Spleen (tissue), 11 donors: Measurements from ENCODE around the gene ABCA7. TPM values are rescaled to one million over a fixed set of nuclear protein-coding genes. Genes with fewer than 3 reads are reported as not detected.

Source experiments
- DNase-seq: peaks from one replicate; pipeline ENCODE4 v3.0.0-alpha.2; 2020
- H3K27ac ChIP-seq, 8 donors: fragments of 200-600 bp; sonication (generic) in 7 of 8; 1 replicate in 4 of 8; 2 replicates in 4 of 8; pipeline versions ENCODE4 v1.5.0 to v1.8.0; 2016 to 2021; ENCODE audit warnings: inconsistent platforms in 4 of 8, mild to moderate bottlenecking in 4 of 8, moderate library complexity in 1 of 8
- H3K27me3 ChIP-seq, 7 donors: fragments of 200-600 bp; sonication (generic) in 6 of 7; replicated peaks in 1 of 7; 1 replicate in 4 of 7; 2 replicates in 3 of 7; pipeline versions ENCODE4 v1.5.0 to v1.8.0; 2016 to 2021; ENCODE audit warnings: inconsistent platforms in 3 of 7, mild to moderate bottlenecking in 1 of 7
- H3K36me3 ChIP-seq, 6 donors: fragments of 200-600 bp; sonication (generic) in 5 of 6; 1 replicate in 4 of 6; 2 replicates in 2 of 6; pipeline versions ENCODE4 v1.5.0 to v1.8.0; 2016 to 2021; ENCODE audit warnings: inconsistent platforms in 2 of 6
- H3K4me1 ChIP-seq, 6 donors: fragments of 200-600 bp; sonication (generic) in 5 of 6; 1 replicate in 3 of 6; 2 replicates in 3 of 6; pipeline versions ENCODE4 v1.5.0 to v1.8.0; 2016 to 2021; ENCODE audit warnings: inconsistent platforms in 3 of 6
- H3K4me3 ChIP-seq, 8 donors: fragments of 200-600 bp; sonication (generic) in 7 of 8; 1 replicate in 4 of 8; 2 replicates in 4 of 8; pipeline versions ENCODE4 v1.5.0 to v1.8.0; 2016 to 2021; ENCODE audit warnings: inconsistent platforms in 4 of 8, mild to moderate bottlenecking in 4 of 8, moderate library complexity in 2 of 8
- H3K9me3 ChIP-seq, 8 donors: fragments of 200-600 bp; sonication (generic) in 7 of 8; 1 replicate in 4 of 8; 2 replicates in 4 of 8; pipeline versions ENCODE4 v1.5.0 to v1.8.0; 2016 to 2021; ENCODE audit warnings: inconsistent platforms in 4 of 8
- CTCF ChIP-seq, 11 experiments: fragments of 200-600 bp in 7 of 11; fragments of 450-650 bp in 4 of 11; sonication (generic) in 4 of 11; IDR thresholded peaks in 8 of 11; conservative IDR thresholded peaks in 3 of 11; 1 replicate in 7 of 11; 2 replicates in 4 of 11; pipeline versions ENCODE4 v1.4.0 to v1.8.0; 2016 to 2021; ENCODE audit warnings: antibody characterized with exemption in 11 of 11, inconsistent platforms in 4 of 11, mild to moderate bottlenecking in 1 of 11
- POLR2A ChIP-seq, 3 donors: fragments of 450-650 bp; IDR thresholded peaks; one replicate each; pipeline ENCODE4 v1.5.1; 2017; ENCODE audit warnings: antibody characterized with exemption in 3 of 3, mild to moderate bottlenecking in 1 of 3
- POLR2AphosphoS5 ChIP-seq, 3 donors: sonication (generic); formaldehyde crosslinking; IDR thresholded peaks; one replicate each; pipeline ENCODE4 v1.5.1; 2017; ENCODE audit warnings: antibody characterized with exemption in 3 of 3
- WGBS, 5 donors: extraction: QIAGEN DNeasy Blood & Tissue Kit in 3 of 5; methylation state at CpG; one replicate each; pipeline versions ENCODE4 v1.1.5 to v1.1.7; 2013 to 2018; 5-methylcytosine and 5-hydroxymethylcytosine counted together
- intact Hi-C: fragments of 100-400 bp; cut with DNase I; formaldehyde crosslinking; loops from one replicate; pipeline ENCODE4 v1.15.0; 2023; ENCODE audit warnings: low total_unique reads
- polyA plus RNA-seq, 3 donors: library from polyadenylated mRNA; stranded (reverse); fragments of 200-250 nt; gene quantifications; one replicate each; pipeline ENCODE4 v1.2.1, GENCODE V29; 2013
- total RNA-seq, 7 donors: library from RNA; depleted of rRNA in 3 of 7; stranded (reverse); fragments of >200 nt in 3 of 7; fragmentation: NEBNext Ultra II Directional in 4 of 7; extraction: Animal tissue kit (Norgen Biotek cat#: 25700) in 4 of 7; gene quantifications; one replicate each; pipeline versions ENCODE4 v1.1.0 to v1.2.1, GENCODE V29; 2016 to 2021
- donor health status: healthy with polysubstance abuse.
- donor health status: DM: no; HTN: no; CAD: no; lungs with moderate emphysema.
- donor health status: DM: no; HTN: no; CAD: no.
- donor health status: Bipolar disorder and iron deficiency.
- donor health status: healthy.
- donor health status: DM: no; HTN: no; CAD: no.
- donor health status: DM: yes; HTN: yes; CAD: no.

Gene ABCA7
- total and polyA plus RNA-seq, 10 donors: 64.6 to 197 (median 102) TPM

DNA sequence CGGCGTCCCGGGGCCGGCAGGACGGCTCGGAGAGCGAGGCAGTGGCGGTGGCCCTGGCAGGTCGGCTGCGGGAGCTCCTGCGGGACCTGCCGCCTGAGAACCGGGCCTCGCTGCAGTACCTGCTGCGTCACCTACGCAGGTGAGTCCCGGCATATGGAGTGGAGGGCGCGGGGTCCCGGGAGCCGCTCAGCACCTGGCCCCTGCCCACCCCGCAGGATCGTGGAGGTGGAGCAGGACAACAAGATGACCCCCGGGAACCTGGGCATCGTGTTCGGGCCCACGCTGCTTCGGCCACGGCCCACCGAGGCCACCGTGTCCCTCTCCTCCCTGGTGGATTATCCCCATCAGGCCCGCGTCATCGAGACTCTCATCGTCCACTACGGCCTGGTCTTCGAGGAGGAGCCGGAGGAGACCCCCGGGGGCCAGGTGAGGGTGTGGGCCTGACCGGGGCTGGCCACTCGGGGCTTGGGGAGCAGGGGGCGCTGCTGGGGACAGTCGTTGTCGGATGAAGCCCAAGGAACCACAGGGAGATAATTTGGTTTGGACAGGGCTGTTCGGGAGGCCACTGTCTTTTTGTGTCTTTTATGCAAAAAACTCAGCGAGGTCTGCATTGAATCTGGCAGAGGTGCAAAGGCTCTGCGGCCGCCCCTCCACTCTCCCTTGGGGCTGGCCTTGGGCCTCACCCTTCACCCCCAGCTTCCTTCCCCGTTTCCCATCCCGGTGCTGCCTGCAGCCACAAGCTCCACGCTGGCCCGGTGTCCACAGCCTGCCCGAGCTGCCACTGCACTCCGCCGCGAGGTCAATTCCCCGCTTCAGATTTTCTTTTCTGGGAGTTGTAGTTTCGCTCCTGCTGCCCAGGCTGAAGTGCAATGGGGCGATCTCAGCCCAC lies 43.3 kb downstream of the ABCA7 start:
- Histone ChIP-seq H3K27ac (peak overlapping the region in 5 of 8 donors; percentile 20 to 97 (median 52)), H3K4me1 (peaks cover 23 to 100% (median 84%) of the 10 kb centered on the region in 6 donors), H3K4me3 (peak overlapping the region in 1 of 8 donors; percentile 37), H3K27me3 (no peaks in the 10 kb centered on the region), H3K36me3 (peaks cover 4 to 100% (median 85%) of the 10 kb centered on the region in 6 donors), H3K9me3 (no peaks in the 10 kb centered on the region)
- WGBS, 5 donors: 79 to 87% (median 81%) methylated on average over 46 to 59 of the region's 59 CpGs
- peak; percentile 83 for DNase-seq
- intact Hi-C loops: no loop called here
- TF ChIP-seq CTCF (IDR thresholded peaks at IDR 0.05 in 8 of 11, conservative IDR thresholded peaks at IDR 0.05 in 3 of 11) (no peak), POLR2AphosphoS5 (IDR thresholded peaks at IDR 0.05) (peak; percentile 49 to 78 (median 62))

- Histone ChIP-seq H3K4me3 (no peak overlapping the region), H3K36me3 (peaks cover 4 to 100% (median 88%) of the 10 kb centered on the region in 6 donors), H3K4me1 (peaks cover 34 to 100% (median 88%) of the 10 kb centered on the region in 6 donors), H3K9me3 (no peaks in the 10 kb centered on the region), H3K27ac (peak overlapping the region in 3 of 8 donors; percentile 20 to 97 (median 93)), H3K27me3 (no peaks in the 10 kb centered on the region)
- intact Hi-C loops: no loop called here
- 80 to 88% (median 83%) methylated on average over 29 to 43 of the region's 43 CpGs for WGBS, 5 donors
- TF ChIP-seq POLR2AphosphoS5 (IDR thresholded peaks at IDR 0.05) (peak; percentile 49 to 79 (median 53)), CTCF (IDR thresholded peaks at IDR 0.05 in 8 of 11, conservative IDR thresholded peaks at IDR 0.05 in 3 of 11) (no peak), POLR2A (IDR thresholded peaks at IDR 0.05) (no peak)
- DNase-seq: no peak
Observed at GRCh38 chr19:1084024-1084868, 44.3 kb downstream of the ABCA7 start.

GRCh38 chr19:1085053-1085658 lies 45.2 kb downstream of the ABCA7 start:
- Histone ChIP-seq H3K36me3 (peaks cover 4 to 100% (median 84%) of the 10 kb centered on the region in 6 donors), H3K27ac (peak overlapping the region in 3 of 8 donors; percentile 87 to 93 (median 91)), H3K9me3 (no peaks in the 10 kb centered on the region), H3K4me1 (peaks cover 37 to 100% (median 89%) of the 10 kb centered on the region in 6 donors), H3K4me3 (no peak overlapping the region), H3K27me3 (no peaks in the 10 kb centered on the region)
- TF ChIP-seq CTCF (IDR thresholded peaks at IDR 0.05 in 8 of 11, conservative IDR thresholded peaks at IDR 0.05 in 3 of 11) (no peak), POLR2A (IDR thresholded peaks at IDR 0.05) (no peak), POLR2AphosphoS5 (IDR thresholded peaks at IDR 0.05) (peak in 1 of 3 donors; percentile 47)
- intact Hi-C loops: no loop called here
- DNase-seq: no peak
- 77 to 89% (median 83%) methylated on average over 8 of the region's 8 CpGs for WGBS, 5 donors
